Thyroid gland (tissue), 4 donors: ENCODE data around the gene UST.

ENCODE experiments used
- CTCF ChIP-seq, 6 experiments: fragments of 200-600 bp in 3 of 6; fragments of 450-650 bp in 3 of 6; sonication (generic) in 3 of 6; IDR thresholded peaks; one replicate each; pipeline ENCODE4 v1.5.1; 2016 to 2019; ENCODE audit warnings: antibody characterized with exemption in 6 of 6, mild to moderate bottlenecking in 2 of 6, inconsistent platforms in 1 of 6, moderate library complexity in 1 of 6
- POLR2A ChIP-seq, 2 donors: fragments of 450-650 bp; IDR thresholded peaks; one replicate each; pipeline ENCODE4 v1.6.1; 2017; ENCODE audit warnings: antibody characterized with exemption in 2 of 2, mild to moderate bottlenecking in 2 of 2, moderate library complexity in 1 of 2

GRCh38 chr6:148738946-148739821 is 7.6 kb upstream of the UST start:
- TF ChIP-seq CTCF (IDR thresholded peaks at IDR 0.05) (no peak), POLR2A (IDR thresholded peaks at IDR 0.05) (no peak)
